Measurements from ENCODE around the gene CPPED1. TPM values are rescaled to one million over a fixed set of nuclear protein-coding genes. Genes with fewer than 3 reads are reported as not detected.

Gene CPPED1
- total and polyA plus RNA-seq, 10 of the 15 experiments (the other 5 are each of a cell fraction or from before 2014, with no cell fraction given), result 7.1 to 39.0 (median 16.0) TPM

GRCh38 chr16:12798846-12799245, 4.8 kb downstream of the CPPED1 start (continued):
- TF ChIP-seq E2F8 (IDR thresholded peaks at IDR 0.05; ENCODE audit: low read depth, partially characterized antibody) (no peak), SMARCA5 (IDR thresholded peaks at IDR 0.05) (no peak), MYC (IDR thresholded peaks at IDR 0.05; ENCODE audit: insufficient read depth, insufficient read length, insufficient replicate concordance, low read length, severe bottlenecking) (no peak), TCF12 (IDR thresholded peaks at IDR 0.05; ENCODE audit: low read depth, low read length) (no peak), POLR2AphosphoS5 (IDR thresholded peaks at IDR 0.05; ENCODE audit: low read length) (no peak)

- DNase-seq (ENCODE audit: low read depth, low spot score), result no peak
- Histone ChIP-seq H3K36me3 (ENCODE audit: control insufficient read depth in 2 of 2, insufficient read depth in 2 of 2, low read length in 1 of 2) (no peaks in the 10 kb centered on the region; a peak in 1 of 4 replicates), H3K9me3 (replicated peaks; ENCODE audit: control insufficient read depth, insufficient read depth, low read length) (no peaks in the 10 kb centered on the region; the same call in 2 of the 3 replicates), H3K4me2 (ENCODE audit: control insufficient read depth, insufficient read depth) (no peak overlapping the region), H2AFZ (ENCODE audit: control insufficient read depth, low read depth, low read length) (no peak overlapping the region), H3K27me3 (replicated peaks in 1 of 2; ENCODE audit: control insufficient read depth in 2 of 2, insufficient read depth in 2 of 2, low read length in 1 of 2) (no peaks in the 10 kb centered on the region), H3K79me2 (ENCODE audit: control insufficient read depth, insufficient read depth, low read length) (peaks cover 4% of the 10 kb centered on the region), H3K4me1 (ENCODE audit: control insufficient read depth, insufficient read depth, low read length) (peaks cover 19% of the 10 kb centered on the region), H3K4me3 (no peak overlapping the region), H3K9ac (ENCODE audit: control insufficient read depth, insufficient read depth, low read length) (no peak overlapping the region), H4K20me1 (ENCODE audit: control insufficient read depth, insufficient read depth) (no peaks in the 10 kb centered on the region), H3K27ac (ENCODE audit: control insufficient read depth, insufficient read depth) (no peak overlapping the region)
- ATAC-seq, result no peak
- SMC1A ChIA-PET (ENCODE audit: uncharacterized antibody, unreplicated experiment), result no interaction called here
- no TSS peak for BruUV-seq (replicated peaks)
- POLR2A ChIA-PET, result interaction anchor here (0.6 kb wide), 1 partner anchor 288 kb away, joined by 7 read pairs; no protein-coding TSS in a partner anchor
- CTCF ChIA-PET, result interaction anchor here (1.1 kb wide), 1 partner anchor 655 kb away, joined by 3 read pairs; no protein-coding TSS in a partner anchor
- in situ Hi-C loops (cut with MboI), result no loop called here
- RAD21 ChIA-PET (ENCODE audit: unreplicated experiment), result interaction anchor here (1.2 kb wide), 1 partner anchor 46 kb away, joined by 3 read pairs; no protein-coding TSS in a partner anchor
- no peak for TF ChIP-seq CREB1 (IDR thresholded peaks at IDR 0.05; ENCODE audit: low read depth)
- no peak for TF ChIP-seq TCF12 (IDR thresholded peaks at IDR 0.05; ENCODE audit: low read depth, low read length)
- no peak for TF ChIP-seq POLR2A (IDR thresholded peaks at IDR 0.05; ENCODE audit: low read depth, low read length)
- TF ChIP-seq ZBTB33 (IDR thresholded peaks at IDR 0.05), result no peak
- no peak for TF ChIP-seq POLR2AphosphoS5 (IDR thresholded peaks at IDR 0.05; ENCODE audit: low read length)
- TF ChIP-seq PBX3 (IDR thresholded peaks at IDR 0.05; ENCODE audit: insufficient replicate concordance, low read depth, low read length), result no peak
- intact Hi-C loops (cut with micrococcal nuclease; ENCODE audit: unreplicated experiment), result no loop called here
- no peak for FAIRE-seq
These were observed 5.5 kb downstream of the CPPED1 start for GRCh38 chr16:12798171-12798570.
